ENCODE data around the gene TTI1. TPM values are rescaled to one million over a fixed set of nuclear protein-coding genes. Genes with fewer than 3 reads are reported as not detected.

The TTI1 gene
- total and polyA plus RNA-seq, 9 of the 15 experiments (the other 6 are each of a cell fraction or from before 2014, with no cell fraction given), result 9.8 to 55.1 (median 39.4) TPM

DNA sequence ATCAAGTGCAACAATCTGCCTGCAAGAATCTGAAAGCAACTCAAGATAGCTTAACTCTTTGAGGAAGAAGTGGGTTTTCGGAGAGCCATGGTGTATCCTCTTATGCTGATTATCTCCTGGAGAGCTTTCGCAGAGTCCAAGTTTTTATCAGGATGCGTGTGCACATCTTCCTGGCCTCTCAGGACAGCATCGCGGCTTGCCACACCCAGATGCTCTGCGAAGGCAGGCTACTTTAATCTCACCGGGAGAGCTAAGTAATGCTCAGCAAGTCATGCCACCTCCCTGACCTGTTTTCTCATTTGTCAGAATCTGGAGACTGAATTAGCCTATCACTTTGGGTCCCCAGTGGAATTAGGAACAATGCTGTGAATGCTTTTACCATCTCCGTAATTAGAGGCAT is 52.9 kb downstream of the TTI1 start:
- POLR2A ChIA-PET, result interaction anchor here (1.0 kb wide), 1 partner anchor 21 kb away, joined by 5 read pairs; no protein-coding TSS in a partner anchor
- Histone ChIP-seq H4K20me1 (replicated peaks; ENCODE audit: control insufficient read depth, insufficient read depth, low read length) (0 out of 2 replicates have a peak, but pooled peaks cover 3% of the 10 kb centered on the region), H3K79me2 (ENCODE audit: control insufficient read depth, insufficient read depth, low read length) (no peaks in the 10 kb centered on the region), H3K27me3 (ENCODE audit: control insufficient read depth in 2 of 2, insufficient read depth in 2 of 2, low read length in 2 of 2) (no peaks in the 10 kb centered on the region), H3K4me3 (no peak overlapping the region), H3K4me1 (replicated peaks in 1 of 2; ENCODE audit: control insufficient read depth in 2 of 2, insufficient read depth in 2 of 2, low read length in 2 of 2) (no peaks in the 10 kb centered on the region), H3K9me3 (replicated peaks; ENCODE audit: control insufficient read depth, insufficient read depth, low read depth, low read length) (no peaks in the 10 kb centered on the region), H3K9me1 (ENCODE audit: control insufficient read depth, insufficient read depth, low read length) (no peaks in the 10 kb centered on the region), H3K36me3 (ENCODE audit: control insufficient read depth, insufficient read depth, low read length) (peaks cover 29% of the 10 kb centered on the region; the same call in 1 of the 3 replicates), H3K9ac (ENCODE audit: insufficient read depth in 1 of 2, low read depth in 2 of 2, low read length in 2 of 2) (no peak overlapping the region), H3K4me2 (ENCODE audit: insufficient read depth, low read length) (no peak overlapping the region), H3K27ac (ENCODE audit: extremely low read depth, low read depth, low read length) (no peak overlapping the region), H2AFZ (ENCODE audit: low read depth, low read length) (no peak overlapping the region)
- TF ChIP-seq HOXB6 (CRISPR knock-in tag; IDR thresholded peaks at IDR 0.05; ENCODE audit: borderline replicate concordance), result no peak
- peak in 1 of 2 experiments; percentile 55; a peak in 1 of 4 replicates for TF ChIP-seq RCOR1 (IDR thresholded peaks at IDR 0.05; ENCODE audit: borderline replicate concordance in 1 of 2, low read depth in 2 of 2, low read length in 2 of 2)
- no peak for TF ChIP-seq RBM14 (IDR thresholded peaks at IDR 0.05; ENCODE audit: borderline replicate concordance, insufficient read depth, low read depth, low read length)
- TF ChIP-seq ZNF75A (CRISPR knock-in tag; IDR thresholded peaks at IDR 0.05), result no peak
- TF ChIP-seq CTBP1 (IDR thresholded peaks at IDR 0.05; ENCODE audit: borderline replicate concordance), result peak; percentile 72; the same call in 1 of the 2 replicates
- no peak for TF ChIP-seq MLX (CRISPR knock-in tag; conservative IDR thresholded peaks at IDR 0.05)
- no peak for TF ChIP-seq FOS (IDR thresholded peaks at IDR 0.05; ENCODE audit: extremely low read depth, insufficient read length)
- TF ChIP-seq E4F1 (CRISPR knock-in tag; IDR thresholded peaks at IDR 0.05; ENCODE audit: borderline replicate concordance), result no peak
- TF ChIP-seq IRF2 (CRISPR knock-in tag; IDR thresholded peaks at IDR 0.05), result no peak
- no peak for TF ChIP-seq TFAP4 (CRISPR knock-in tag; IDR thresholded peaks at IDR 0.05; ENCODE audit: borderline replicate concordance)
- WGBS (ENCODE audit: insufficient coverage, low coverage, missing lambda C conversion rate), result 30% methylated on average over 8 of the region's 8 CpGs
- BruUV-seq (replicated peaks), result no TSS peak
- peak; percentile 63 for FAIRE-seq
- no peak for DNase-seq (ENCODE audit: extremely low read depth in 1 of 4, low spot score in 3 of 4)
- no peak; the same call in 2 of the 3 replicates for ATAC-seq
- CTCF ChIA-PET (ENCODE audit: low intra/inter-chr PET ratio), result no interaction called here
- intact Hi-C loops (cut with micrococcal nuclease) (no loop called here), in situ Hi-C loops (cut with MboI) (no loop called here)
